Keratinocyte (primary cell): ENCODE results near the gene SNX17. TPM values are rescaled to one million over a fixed set of nuclear protein-coding genes. Genes with fewer than 3 reads are reported as not detected.

Experiments
- DNase-seq: peaks from one replicate; pipeline ENCODE4 v3.0.0-alpha.2; 2011; ENCODE audit warnings: low read depth, missing footprints, low spot score
- FAIRE-seq: peaks from 2 replicates; lab custom pipeline; 2011; peaks lifted over from hg19 to GRCh38; lab: Jason Lieb, UNC
- H2AFZ ChIP-seq: 2 replicates; pipeline ENCODE4 v1.6.0; 2012; ENCODE audit warnings: low read length, control low read depth, inconsistent platforms; ENCODE audit not compliant: control insufficient read depth
- H3K27ac ChIP-seq: 2 replicates; pipeline ENCODE4 v1.5.1; 2011; ENCODE audit warnings: low read length; ENCODE audit not compliant: control insufficient read depth, insufficient read depth
- H3K27me3 ChIP-seq: 3 replicates; pipeline ENCODE4 v1.6.0; 2011; ENCODE audit warnings: low read length; ENCODE audit not compliant: control insufficient read depth, insufficient read depth; ENCODE audit errors: extremely low read depth
- H3K36me3 ChIP-seq, 2 experiments: 2 replicates in 1 of 2; 3 replicates in 1 of 2; pipeline ENCODE4 v1.5.1; 2011; ENCODE audit warnings: low read length in 2 of 2, mild to moderate bottlenecking in 1 of 2; ENCODE audit not compliant: control insufficient read depth in 2 of 2, insufficient read depth in 2 of 2; ENCODE audit errors: extremely low read depth in 1 of 2
- H3K4me1 ChIP-seq: 3 replicates; pipeline ENCODE4 v1.5.1; 2011; ENCODE audit warnings: low read length; ENCODE audit not compliant: control insufficient read depth, insufficient read depth; ENCODE audit errors: extremely low read depth
- H3K4me2 ChIP-seq: 3 replicates; pipeline ENCODE4 v1.6.0; 2011; ENCODE audit warnings: low read depth, low read length; ENCODE audit not compliant: control insufficient read depth, insufficient read depth; ENCODE audit errors: extremely low read depth
- H3K4me3 ChIP-seq, 3 experiments: fragments of 200-600 bp in 1 of 3; sonication (generic) in 1 of 3; 2 replicates in 2 of 3; 3 replicates in 1 of 3; pipeline ENCODE4 v1.5.1; 2011 to 2016; ENCODE audit warnings: low read length in 3 of 3, mild to moderate bottlenecking in 3 of 3, control low read depth in 2 of 3, inconsistent platforms in 1 of 3, low read depth in 1 of 3, mixed read lengths in 1 of 3, mixed run types in 1 of 3, moderate library complexity in 1 of 3; ENCODE audit not compliant: control insufficient read depth in 2 of 3, insufficient read depth in 2 of 3; ENCODE audit errors: extremely low read depth in 1 of 3
- H3K79me2 ChIP-seq: 2 replicates; pipeline ENCODE4 v1.6.0; 2012; ENCODE audit warnings: low read length; ENCODE audit not compliant: control insufficient read depth, insufficient read depth
- H3K9ac ChIP-seq: 3 replicates; pipeline ENCODE4 v1.6.0; 2011; ENCODE audit warnings: low read length; ENCODE audit not compliant: control insufficient read depth, insufficient read depth; ENCODE audit errors: extremely low read depth
- H3K9me1 ChIP-seq: 3 replicates; pipeline ENCODE4 v1.6.0; 2011; ENCODE audit warnings: low read length; ENCODE audit not compliant: control insufficient read depth, insufficient read depth; ENCODE audit errors: extremely low read depth
- H3K9me3 ChIP-seq: 2 replicates; pipeline ENCODE4 v1.5.1; 2012; ENCODE audit warnings: low read depth, low read length; ENCODE audit not compliant: control insufficient read depth
- H4K20me1 ChIP-seq: 3 replicates; pipeline ENCODE4 v1.6.0; 2011; ENCODE audit warnings: low read length; ENCODE audit not compliant: control insufficient read depth, insufficient read depth; ENCODE audit errors: extremely low read depth
- CTCF ChIP-seq, 3 experiments: IDR thresholded peaks in 1 of 3; conservative IDR thresholded peaks in 1 of 3; optimal IDR thresholded peaks in 1 of 3; 2 replicates in 2 of 3; 3 replicates in 1 of 3; pipeline versions ENCODE3 to v1.5.1; 2011; ENCODE audit warnings: low read length in 3 of 3, mild to moderate bottlenecking in 3 of 3, moderate library complexity in 2 of 3, control low read depth in 1 of 3, inconsistent platforms in 1 of 3; ENCODE audit not compliant: insufficient read depth in 2 of 3; ENCODE audit errors: extremely low read depth in 1 of 3
- EZH2 ChIP-seq: IDR thresholded peaks from one replicate; pipeline ENCODE4 v1.6.1; 2012; ENCODE audit warnings: inconsistent platforms, mild to moderate bottlenecking, low read length, moderate library complexity
- dilution Hi-C: fragments of 300-500 bp; cut with MboI; formaldehyde crosslinking; loops from one replicate; pipeline ENCODE4 v1.7.0; 2020; ENCODE audit warnings: low sequenced_read_pairs; ENCODE audit not compliant: extremely low pct_ligation_motif_present
- polyA plus RNA-seq, 5 experiments: library from polyadenylated mRNA; depleted of rRNA in 3 of 5; stranded (reverse) in 3 of 5; stranded (forward) in 1 of 5; unstranded in 1 of 5; fragments of >200 nt; gene quantifications; 1 replicate in 1 of 5; 2 replicates in 3 of 5; 3 replicates in 1 of 5; pipeline versions ENCODE4 v1.2.1 to v1.2.3, GENCODE V29; 2011 to 2012; ENCODE audit warnings: missing spikeins in 2 of 5, low read depth in 1 of 5, low replicate concordance in 1 of 5

The SNX17 gene
- polyA plus RNA-seq, 1 donor (not counting 4 experiments of a cell fraction or from before 2014, with no cell fraction given), result 83.3 TPM

GRCh38 chr2:27356056-27356381 lies 14.4 kb upstream of the SNX17 start:
- no peaks in the 10 kb centered on the region for H3K9me3 ChIP-seq
- no peaks in the 10 kb centered on the region for H3K36me3 ChIP-seq
- H3K9ac ChIP-seq, result peak overlapping the region; percentile 95
- FAIRE-seq (no peak), DNase-seq (no peak)
- no peaks in the 10 kb centered on the region for H3K9me1 ChIP-seq
- H3K4me1 ChIP-seq, result peaks cover 18% of the 10 kb centered on the region
- TF ChIP-seq EZH2 (no peak), CTCF (optimal IDR thresholded peaks at IDR 0.05 in 1 of 3, IDR thresholded peaks at IDR 0.05 in 1 of 3, conservative IDR thresholded peaks at IDR 0.05 in 1 of 3; ENCODE audit: extremely low read depth in 1 of 3, insufficient read depth in 2 of 3, low read length in 3 of 3) (no peak)
- H3K4me2 ChIP-seq, result peak overlapping the region; percentile 99
- H3K79me2 ChIP-seq, result peaks cover 67% of the 10 kb centered on the region
- peak overlapping the region; percentile 90 for H3K27ac ChIP-seq
- peak overlapping the region; percentile 82 for H2AFZ ChIP-seq
- dilution Hi-C loops, result no loop called here
- peak overlapping the region; percentile 82 to 94 (median 86) for H3K4me3 ChIP-seq
- H4K20me1 ChIP-seq, result no peaks in the 10 kb centered on the region
- H3K27me3 ChIP-seq, result no peaks in the 10 kb centered on the region

- no peaks in the 10 kb centered on the region for H3K9me3 ChIP-seq
- no peaks in the 10 kb centered on the region for H3K9me1 ChIP-seq
- H3K4me2 ChIP-seq, result peak within 1 kb of the TSS; percentile 99
- H2AFZ ChIP-seq, result peak within 1 kb of the TSS; percentile 90
- H3K4me3 ChIP-seq, result peak within 1 kb of the TSS; percentile 82 to 94 (median 86)
- peaks cover 63% of the 10 kb centered on the region for H3K79me2 ChIP-seq
- dilution Hi-C loops, result no loop called here
- FAIRE-seq (no peak), DNase-seq (peak; percentile 81)
- no peaks in the 10 kb centered on the region for H3K27me3 ChIP-seq
- TF ChIP-seq CTCF (optimal IDR thresholded peaks at IDR 0.05 in 1 of 3, IDR thresholded peaks at IDR 0.05 in 1 of 3, conservative IDR thresholded peaks at IDR 0.05 in 1 of 3; ENCODE audit: extremely low read depth in 1 of 3, insufficient read depth in 2 of 3, low read length in 3 of 3) (no peak), EZH2 (no peak)
- no peaks in the 10 kb centered on the region for H3K36me3 ChIP-seq
- H3K9ac ChIP-seq, result peak within 1 kb of the TSS; percentile 95
- peak within 1 kb of the TSS; percentile 90 for H3K27ac ChIP-seq
- peaks cover 18% of the 10 kb centered on the region for H3K4me1 ChIP-seq
- no peaks in the 10 kb centered on the region for H4K20me1 ChIP-seq
Measured at GRCh38 chr2:27356382-27357181, 13.8 kb upstream of the SNX17 start, which contains the start of gene GTF3C2. TSS of gene GTF3C2 (minus strand) at chr2:27356764. CDS start at chr2:27343554, 13,210 bp downstream.
